GM20431 (cell line): Measurements from ENCODE around the gene TENT4A.

Source experiments
- in situ Hi-C: fragments of 300-500 bp; cut with MseI, MboI; formaldehyde crosslinking; loops from one replicate; pipeline ENCODE4 v1.15.0; 2020; ENCODE audit warnings: low sequenced_read_pairs; ENCODE audit not compliant: unreplicated experiment

TENT4A gene

GRCh38 chr5:6785161-6785860 is 72.1 kb downstream of the TENT4A start:
- in situ Hi-C loops = no loop called here

DNA sequence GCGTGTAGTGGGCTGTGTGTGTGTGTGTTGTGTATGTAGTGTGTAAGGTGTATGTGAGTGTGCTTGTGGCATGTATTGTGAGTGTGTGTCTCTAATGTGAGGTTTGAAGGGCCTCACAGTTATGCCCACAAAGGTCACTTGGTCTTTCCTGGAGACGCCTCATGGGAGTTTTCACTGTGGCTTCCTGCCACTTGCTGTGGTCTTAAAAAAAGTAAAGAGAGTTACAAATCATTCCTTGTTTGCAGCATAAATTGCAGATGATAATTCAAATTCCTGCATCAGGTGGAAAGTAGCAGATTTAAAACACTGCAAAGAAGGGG is 72.6 kb downstream of the TENT4A start:
- in situ Hi-C loops = no loop called here

- in situ Hi-C loops = no loop called here
Observed at GRCh38 chr5:6786786-6787495, 73.7 kb downstream of the TENT4A start.

GRCh38 chr5:6787941-6788340 is 74.7 kb downstream of the TENT4A start:
- in situ Hi-C loops = no loop called here

- in situ Hi-C loops = no loop called here
Observed at GRCh38 chr5:6788439-6788838, 75.2 kb downstream of the TENT4A start.

DNA sequence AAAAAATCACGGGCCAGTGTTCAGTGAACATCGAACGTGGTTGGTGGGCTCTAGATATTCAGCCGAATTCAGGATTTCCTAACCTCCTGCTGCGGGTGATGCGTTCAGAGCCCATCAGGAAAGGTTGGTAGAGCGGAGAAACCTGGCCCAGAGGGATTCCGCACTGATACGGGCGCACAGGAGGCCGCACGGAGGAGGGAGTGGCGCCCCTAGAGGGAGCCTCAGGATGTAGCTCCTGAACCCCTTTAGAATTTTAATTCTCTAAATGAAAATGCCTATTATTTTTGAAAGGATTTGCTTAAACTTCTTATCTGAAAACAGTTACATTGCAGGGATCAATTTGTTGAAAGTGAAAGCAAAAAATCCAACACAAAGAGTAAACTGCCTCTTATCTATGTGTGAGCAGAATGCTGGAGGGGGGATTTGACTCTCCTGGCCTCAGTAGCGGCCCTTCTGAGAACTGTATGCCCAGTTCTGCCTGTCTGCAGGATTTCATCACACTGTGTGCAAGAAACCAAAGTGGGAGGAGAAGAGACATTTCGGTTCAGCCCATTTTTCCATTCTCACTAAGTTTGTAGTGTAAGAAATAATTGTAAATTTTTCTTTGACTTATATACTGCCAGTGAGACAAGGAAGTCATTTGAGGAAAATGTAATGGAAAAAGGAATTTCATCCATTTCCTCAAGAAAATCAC is 75.9 kb downstream of the TENT4A start:
- in situ Hi-C loops = no loop called here

- in situ Hi-C loops = no loop called here
Observed at GRCh38 chr5:6790346-6790865, 77.2 kb downstream of the TENT4A start.

GRCh38 chr5:6791031-6791430 is 77.8 kb downstream of the TENT4A start:
- in situ Hi-C loops = no loop called here

DNA sequence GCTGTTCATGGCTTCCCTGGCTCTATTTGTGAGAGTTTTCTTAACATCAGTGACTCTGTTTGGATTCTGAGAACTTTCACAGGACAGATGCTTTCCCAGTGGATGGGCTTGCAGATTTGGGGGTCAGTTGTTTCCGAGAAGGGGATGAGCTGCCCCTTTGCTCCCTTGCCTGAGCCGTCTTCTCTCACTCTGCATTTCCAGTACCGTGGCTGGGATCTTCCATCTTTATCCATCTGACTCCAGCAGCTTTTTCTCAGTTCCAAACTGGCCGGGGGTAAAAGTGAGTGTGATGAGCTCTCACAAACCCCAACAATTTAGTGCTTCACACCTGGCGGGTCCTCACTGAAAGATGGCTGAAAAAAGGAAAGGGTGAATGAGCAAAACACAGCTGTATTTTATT is 79.1 kb downstream of the TENT4A start:
- in situ Hi-C loops = no loop called here

DNA sequence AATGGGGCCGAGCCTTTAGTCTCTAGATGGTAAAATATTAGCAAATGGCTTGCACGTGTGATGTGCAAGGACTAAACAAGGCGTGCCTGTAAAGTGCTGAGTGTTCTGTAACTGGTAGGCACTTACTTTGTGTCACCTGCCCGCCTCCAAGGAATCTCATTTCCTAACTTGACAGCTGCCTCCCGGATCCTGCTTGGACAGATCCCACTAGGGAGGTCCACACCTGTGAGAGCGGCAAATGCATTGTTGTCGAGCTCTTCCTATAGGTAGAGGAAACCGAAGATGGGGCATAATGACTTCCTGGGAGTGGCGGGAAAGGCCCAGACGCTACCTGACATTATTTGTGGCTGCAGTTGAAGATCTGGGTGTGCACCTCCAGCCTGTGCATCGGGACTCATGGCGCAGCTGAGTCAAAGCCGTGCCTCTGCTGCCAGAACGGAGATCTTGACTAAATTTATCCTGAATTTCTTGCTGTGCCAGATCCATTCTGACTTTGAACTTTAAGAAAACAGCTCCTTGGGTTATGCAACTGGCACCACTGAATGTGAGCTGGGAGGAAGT is 79.8 kb downstream of the TENT4A start:
- in situ Hi-C loops = no loop called here

GRCh38 chr5:6801236-6801635 is 88.0 kb downstream of the TENT4A start:
- in situ Hi-C loops = loop anchor here (25.0 kb wide), 1 partner anchor 961 kb away; no protein-coding TSS in a partner anchor

GRCh38 chr5:6803981-6804550 is 90.8 kb downstream of the TENT4A start:
- in situ Hi-C loops = loop anchor here (25.0 kb wide), 1 partner anchor 958 kb away; no protein-coding TSS in a partner anchor

DNA sequence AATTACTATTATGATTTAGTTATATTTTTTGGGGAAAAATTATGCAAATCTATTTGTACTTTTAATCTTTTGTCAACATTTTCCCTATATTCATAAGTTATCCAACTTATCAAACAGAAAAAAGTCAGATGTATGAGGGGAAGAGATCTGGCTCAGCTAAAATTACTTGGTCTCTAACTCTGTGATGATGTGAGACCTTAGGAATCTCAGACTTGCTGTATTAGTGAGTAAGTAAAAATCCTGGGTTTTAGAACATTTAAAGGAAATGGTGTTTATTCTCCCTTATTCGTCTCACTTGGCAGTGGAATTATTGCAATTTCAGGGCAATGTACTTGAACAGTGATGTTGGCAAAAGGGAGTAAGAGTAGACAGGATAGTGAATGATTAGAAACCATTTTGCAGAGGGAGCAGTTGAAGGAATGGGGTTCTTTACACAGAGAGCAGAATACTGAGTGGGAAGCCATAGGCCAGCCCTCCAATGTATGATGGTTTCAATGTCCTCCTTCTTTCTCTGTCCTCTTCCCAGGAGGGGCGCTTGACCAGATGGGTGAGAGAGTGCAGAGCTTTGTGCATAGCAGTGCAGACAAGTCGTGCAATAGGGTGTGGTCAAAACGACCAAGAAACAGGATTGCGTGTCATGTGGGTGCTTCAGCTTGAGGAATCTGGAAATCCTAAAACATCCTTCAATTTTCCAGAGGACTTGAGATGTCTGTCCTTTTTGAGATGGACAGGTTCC is 91.7 kb downstream of the TENT4A start:
- in situ Hi-C loops = loop anchor here (25.0 kb wide), 1 partner anchor 957 kb away; no protein-coding TSS in a partner anchor

- in situ Hi-C loops = loop anchor here (25.0 kb wide), 1 partner anchor 956 kb away; no protein-coding TSS in a partner anchor
Observed at GRCh38 chr5:6805841-6806240, 92.6 kb downstream of the TENT4A start.
